IPS-20b (cell line): ENCODE data around the gene UTF1.

Source experiments
- H3K27ac ChIP-seq: one replicate; pipeline ENCODE4 v1.5.1; 2013; ENCODE audit warnings: low read length
- H3K27me3 ChIP-seq: 2 replicates; pipeline ENCODE4 v1.6.1; 2013; ENCODE audit warnings: mild to moderate bottlenecking, low read length, inconsistent platforms; ENCODE audit not compliant: insufficient read depth
- H3K36me3 ChIP-seq: 2 replicates; pipeline ENCODE4 v1.6.1; 2013; ENCODE audit warnings: low read depth, mild to moderate bottlenecking, inconsistent platforms, low read length, moderate library complexity; ENCODE audit not compliant: insufficient read depth
- H3K4me1 ChIP-seq: 2 replicates; pipeline ENCODE4 v1.6.1; 2013; ENCODE audit warnings: mild to moderate bottlenecking, control low read depth, inconsistent platforms, low read length, moderate library complexity; ENCODE audit not compliant: insufficient read depth
- H3K4me3 ChIP-seq: 2 replicates; pipeline ENCODE4 v1.5.1; 2013; ENCODE audit warnings: mild to moderate bottlenecking, low read length, inconsistent platforms
- H3K9ac ChIP-seq: 2 replicates; pipeline ENCODE4 v1.6.1; 2013; ENCODE audit warnings: low read depth, mild to moderate bottlenecking, inconsistent platforms, low read length, moderate library complexity
- H3K9me3 ChIP-seq: 2 replicates; pipeline ENCODE4 v1.6.1; 2013; ENCODE audit warnings: mild to moderate bottlenecking, low read depth, low read length, inconsistent platforms; ENCODE audit not compliant: insufficient read depth

Gene UTF1

GRCh38 chr10:133198206-133198605 lies 31.8 kb upstream of the UTF1 start:
- Histone ChIP-seq H3K27me3 (no peaks in the 10 kb centered on the region), H3K36me3 (no peaks in the 10 kb centered on the region), H3K9ac (no peak overlapping the region), H3K4me3 (no peak overlapping the region), H3K9me3 (0 out of 2 replicates have a peak, but pooled peaks cover 4% of the 10 kb centered on the region), H3K27ac (no peak overlapping the region), H3K4me1 (no peaks in the 10 kb centered on the region)

GRCh38 chr10:133198621-133199487 lies 31.2 kb upstream of the UTF1 start:
- Histone ChIP-seq H3K9ac (no peak overlapping the region), H3K9me3 (0 out of 2 replicates have a peak, but pooled peaks cover 3% of the 10 kb centered on the region), H3K27me3 (no peaks in the 10 kb centered on the region), H3K4me3 (no peak overlapping the region), H3K4me1 (no peaks in the 10 kb centered on the region), H3K27ac (no peak overlapping the region), H3K36me3 (no peaks in the 10 kb centered on the region)

GRCh38 chr10:133199488-133199885 lies 30.5 kb upstream of the UTF1 start:
- Histone ChIP-seq H3K27ac (no peak overlapping the region), H3K9ac (no peak overlapping the region), H3K27me3 (no peaks in the 10 kb centered on the region), H3K4me3 (no peak overlapping the region), H3K4me1 (no peaks in the 10 kb centered on the region), H3K36me3 (no peaks in the 10 kb centered on the region), H3K9me3 (no peaks in the 10 kb centered on the region)

DNA sequence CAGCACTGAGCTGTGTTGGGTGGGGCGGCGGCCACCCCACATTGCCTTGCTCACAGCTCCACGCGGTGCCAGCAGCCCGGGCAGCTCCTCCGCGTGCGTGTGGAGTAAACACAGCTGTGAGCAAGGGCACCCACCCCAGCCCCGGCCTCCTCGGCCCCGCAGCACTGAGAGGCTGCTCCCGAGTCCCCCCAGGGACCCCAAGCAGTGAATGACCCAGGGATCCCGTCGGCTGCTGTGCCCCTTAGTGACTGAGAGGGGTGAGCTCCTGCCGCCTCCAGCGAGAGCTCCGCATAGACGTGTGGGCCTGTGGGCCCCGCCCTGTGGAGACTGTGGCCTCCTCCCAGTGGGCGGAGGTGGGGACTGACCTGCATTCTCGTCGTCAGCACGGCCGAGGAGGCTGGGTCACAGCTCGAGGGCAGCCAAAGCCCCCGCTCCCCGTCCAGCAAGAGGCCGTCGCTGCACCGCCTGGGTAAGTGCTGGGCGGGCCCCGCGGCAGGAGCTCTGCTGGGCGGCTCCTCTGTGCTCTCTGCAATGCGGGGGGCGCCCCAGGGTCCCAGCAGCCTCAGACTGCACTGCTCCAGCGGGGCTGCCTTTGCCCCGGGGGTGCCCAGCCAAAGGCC lies 29.9 kb upstream of the UTF1 start:
- no peak overlapping the region for H3K9ac ChIP-seq
- no peak overlapping the region for H3K27ac ChIP-seq
- H3K4me3 ChIP-seq: no peak overlapping the region
- H3K4me1 ChIP-seq: no peaks in the 10 kb centered on the region
- H3K9me3 ChIP-seq: no peaks in the 10 kb centered on the region
- H3K27me3 ChIP-seq: no peaks in the 10 kb centered on the region
- H3K36me3 ChIP-seq: no peaks in the 10 kb centered on the region

GRCh38 chr10:133200621-133201031 lies 29.4 kb upstream of the UTF1 start:
- H3K9ac ChIP-seq: no peak overlapping the region
- no peaks in the 10 kb centered on the region for H3K9me3 ChIP-seq
- H3K27ac ChIP-seq: no peak overlapping the region
- no peaks in the 10 kb centered on the region for H3K36me3 ChIP-seq
- H3K4me1 ChIP-seq: no peaks in the 10 kb centered on the region
- H3K4me3 ChIP-seq: no peak overlapping the region
- no peaks in the 10 kb centered on the region for H3K27me3 ChIP-seq

GRCh38 chr10:133201151-133201947 lies 28.7 kb upstream of the UTF1 start:
- Histone ChIP-seq H3K9ac (no peak overlapping the region), H3K4me1 (no peaks in the 10 kb centered on the region), H3K27me3 (no peaks in the 10 kb centered on the region), H3K36me3 (no peaks in the 10 kb centered on the region), H3K4me3 (no peak overlapping the region), H3K27ac (no peak overlapping the region), H3K9me3 (no peaks in the 10 kb centered on the region)

DNA sequence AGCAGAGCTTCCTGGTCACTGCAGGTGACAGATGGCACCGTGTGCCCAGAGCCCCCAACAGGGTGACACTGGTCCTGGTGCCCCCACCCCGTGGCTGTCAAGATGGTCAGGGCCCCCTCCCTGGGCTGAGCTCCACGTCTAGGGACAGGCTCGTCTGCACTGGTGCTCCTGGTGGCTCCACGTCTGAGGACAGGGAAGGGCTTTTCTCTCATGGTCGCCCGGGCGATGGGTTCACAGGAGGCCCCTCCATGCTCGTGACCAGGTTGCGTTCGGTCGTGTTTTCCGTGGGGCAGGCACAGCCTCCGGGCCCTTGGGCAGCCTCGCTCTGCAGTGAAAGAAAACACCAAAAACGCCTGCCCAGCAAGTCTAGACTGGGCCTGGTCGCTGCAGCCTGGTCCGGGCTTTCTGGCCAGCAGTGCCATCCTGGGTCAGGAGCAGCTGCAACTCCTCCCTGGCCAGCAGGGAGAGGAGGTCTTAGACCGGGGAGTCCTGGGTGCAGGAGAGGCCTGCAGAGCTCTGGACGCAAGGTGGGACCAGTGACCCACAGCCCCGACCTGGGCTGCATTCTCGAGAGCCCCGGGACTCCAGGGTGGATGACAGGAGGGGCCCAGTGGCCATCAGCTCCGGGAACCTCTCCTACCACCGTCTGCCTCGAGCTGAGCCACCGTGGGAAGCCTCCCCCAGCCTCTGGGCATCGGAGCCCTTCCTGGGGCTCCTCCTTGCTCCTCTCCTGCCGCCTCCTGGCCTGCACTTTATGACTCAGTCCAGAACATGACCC lies 27.9 kb upstream of the UTF1 start:
- Histone ChIP-seq H3K36me3 (no peaks in the 10 kb centered on the region), H3K27me3 (no peaks in the 10 kb centered on the region), H3K27ac (no peak overlapping the region), H3K4me3 (no peak overlapping the region), H3K9ac (no peak overlapping the region), H3K9me3 (no peaks in the 10 kb centered on the region), H3K4me1 (no peaks in the 10 kb centered on the region)

GRCh38 chr10:133202778-133203651 lies 27.0 kb upstream of the UTF1 start:
- no peak overlapping the region for H3K4me3 ChIP-seq
- no peak overlapping the region for H3K27ac ChIP-seq
- H3K36me3 ChIP-seq: no peaks in the 10 kb centered on the region
- H3K4me1 ChIP-seq: no peaks in the 10 kb centered on the region
- H3K9ac ChIP-seq: no peak overlapping the region
- no peaks in the 10 kb centered on the region for H3K9me3 ChIP-seq
- H3K27me3 ChIP-seq: no peaks in the 10 kb centered on the region

GRCh38 chr10:133203652-133204195 lies 26.3 kb upstream of the UTF1 start:
- no peaks in the 10 kb centered on the region for H3K27me3 ChIP-seq

DNA sequence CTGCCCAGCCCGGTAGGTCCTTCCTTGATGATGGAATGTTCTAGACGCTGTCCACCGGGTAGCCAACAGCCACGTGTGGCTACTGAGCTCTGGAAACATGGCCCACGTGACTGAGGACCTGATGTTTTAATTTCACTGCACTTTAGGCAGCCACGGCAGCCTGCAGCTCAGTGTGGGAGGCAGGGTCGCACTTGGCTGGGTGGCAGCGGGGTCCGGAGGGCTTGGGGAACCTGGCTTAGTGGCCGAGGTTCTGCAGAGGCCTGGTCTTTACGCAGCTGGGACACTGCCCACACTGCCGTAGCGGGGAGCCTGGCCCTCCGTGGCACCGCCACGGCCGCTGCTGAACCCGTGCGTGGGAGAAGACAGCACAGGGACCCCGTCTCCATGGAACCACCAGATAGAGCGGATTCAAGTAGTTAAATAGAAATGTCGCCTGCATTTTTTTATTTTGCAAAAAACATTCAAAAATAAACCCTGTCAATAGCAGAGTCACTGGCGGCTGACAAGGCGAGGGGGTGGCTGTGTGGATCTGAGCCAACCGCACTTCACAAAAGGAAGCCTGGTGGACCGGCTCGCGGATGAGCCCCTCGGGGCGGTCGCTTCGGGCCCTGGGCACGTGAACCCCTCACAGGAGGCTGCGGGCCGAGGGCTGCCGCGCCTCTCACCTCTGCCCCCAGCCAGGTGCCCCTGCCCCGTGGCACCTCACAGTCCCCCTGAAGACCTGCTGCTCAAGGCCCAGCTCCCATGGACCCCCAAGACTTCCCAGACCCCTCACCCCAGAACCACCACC lies 25.6 kb upstream of the UTF1 start:
- Histone ChIP-seq H3K36me3 (no peaks in the 10 kb centered on the region), H3K9ac (no peak overlapping the region), H3K9me3 (no peaks in the 10 kb centered on the region), H3K4me1 (no peaks in the 10 kb centered on the region), H3K4me3 (no peak overlapping the region), H3K27ac (no peak overlapping the region), H3K27me3 (no peaks in the 10 kb centered on the region)

More at GRCh38 chr10:133203652-133204195, 26.3 kb upstream of the UTF1 start:
- Histone ChIP-seq H3K4me3 (no peak overlapping the region), H3K9ac (no peak overlapping the region), H3K36me3 (no peaks in the 10 kb centered on the region), H3K27ac (no peak overlapping the region), H3K9me3 (no peaks in the 10 kb centered on the region), H3K4me1 (no peaks in the 10 kb centered on the region)
